OCI-LY7 (cell line): ENCODE data around the gene SPSB2.

Experiments used
- EZH2phosphoT487 ChIP-seq: fragments of 200-600 bp; sonication (generic); IDR thresholded peaks from 2 replicates; pipeline ENCODE4 v1.6.1; 2018; ENCODE audit warnings: low read depth, borderline replicate concordance, mild to moderate bottlenecking, mixed run types, antibody characterized with exemption, low read length, moderate library complexity, mixed read lengths
- TF ChIP-seq, protein P1 (sequence below): fragments of 200-600 bp; sonication (generic); conservative IDR thresholded peaks from 2 replicates; pipeline ENCODE4 v1.5.1; 2014; ENCODE audit warnings: mild to moderate bottlenecking, antibody characterized with exemption, low read length, moderate library complexity, mixed read lengths

DNA sequence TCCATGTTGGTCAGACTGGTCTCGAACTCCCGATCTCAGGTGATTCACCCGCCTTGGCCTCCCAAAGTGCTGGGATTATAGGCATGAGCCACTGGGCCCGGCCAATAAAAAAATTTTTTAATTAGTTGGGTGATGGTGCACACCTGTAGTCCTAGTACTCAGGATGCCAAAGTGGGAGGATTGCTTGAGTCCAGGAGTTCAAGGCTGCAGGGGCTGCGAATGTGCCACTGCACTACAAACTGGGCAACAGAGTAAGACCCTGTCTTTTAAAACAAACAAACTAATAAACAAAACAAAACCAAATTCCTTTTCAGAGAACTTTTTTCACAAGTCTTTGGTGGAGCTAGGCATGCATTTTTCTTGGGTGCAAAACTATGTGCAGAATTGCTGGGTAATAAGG, 10.1 kb upstream of the SPSB2 start:
- TF ChIP-seq, protein P1, sequence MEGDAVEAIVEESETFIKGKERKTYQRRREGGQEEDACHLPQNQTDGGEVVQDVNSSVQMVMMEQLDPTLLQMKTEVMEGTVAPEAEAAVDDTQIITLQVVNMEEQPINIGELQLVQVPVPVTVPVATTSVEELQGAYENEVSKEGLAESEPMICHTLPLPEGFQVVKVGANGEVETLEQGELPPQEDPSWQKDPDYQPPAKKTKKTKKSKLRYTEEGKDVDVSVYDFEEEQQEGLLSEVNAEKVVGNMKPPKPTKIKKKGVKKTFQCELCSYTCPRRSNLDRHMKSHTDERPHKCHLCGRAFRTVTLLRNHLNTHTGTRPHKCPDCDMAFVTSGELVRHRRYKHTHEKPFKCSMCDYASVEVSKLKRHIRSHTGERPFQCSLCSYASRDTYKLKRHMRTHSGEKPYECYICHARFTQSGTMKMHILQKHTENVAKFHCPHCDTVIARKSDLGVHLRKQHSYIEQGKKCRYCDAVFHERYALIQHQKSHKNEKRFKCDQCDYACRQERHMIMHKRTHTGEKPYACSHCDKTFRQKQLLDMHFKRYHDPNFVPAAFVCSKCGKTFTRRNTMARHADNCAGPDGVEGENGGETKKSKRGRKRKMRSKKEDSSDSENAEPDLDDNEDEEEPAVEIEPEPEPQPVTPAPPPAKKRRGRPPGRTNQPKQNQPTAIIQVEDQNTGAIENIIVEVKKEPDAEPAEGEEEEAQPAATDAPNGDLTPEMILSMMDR: no peak
- no peak for TF ChIP-seq EZH2phosphoT487
